ENCODE data around the gene WDR74. TPM values are rescaled to one million over a fixed set of nuclear protein-coding genes. Genes with fewer than 3 reads are reported as not detected.

The WDR74 gene
- total RNA-seq, 1 experiment from 2014 or later = 110 TPM

DNA sequence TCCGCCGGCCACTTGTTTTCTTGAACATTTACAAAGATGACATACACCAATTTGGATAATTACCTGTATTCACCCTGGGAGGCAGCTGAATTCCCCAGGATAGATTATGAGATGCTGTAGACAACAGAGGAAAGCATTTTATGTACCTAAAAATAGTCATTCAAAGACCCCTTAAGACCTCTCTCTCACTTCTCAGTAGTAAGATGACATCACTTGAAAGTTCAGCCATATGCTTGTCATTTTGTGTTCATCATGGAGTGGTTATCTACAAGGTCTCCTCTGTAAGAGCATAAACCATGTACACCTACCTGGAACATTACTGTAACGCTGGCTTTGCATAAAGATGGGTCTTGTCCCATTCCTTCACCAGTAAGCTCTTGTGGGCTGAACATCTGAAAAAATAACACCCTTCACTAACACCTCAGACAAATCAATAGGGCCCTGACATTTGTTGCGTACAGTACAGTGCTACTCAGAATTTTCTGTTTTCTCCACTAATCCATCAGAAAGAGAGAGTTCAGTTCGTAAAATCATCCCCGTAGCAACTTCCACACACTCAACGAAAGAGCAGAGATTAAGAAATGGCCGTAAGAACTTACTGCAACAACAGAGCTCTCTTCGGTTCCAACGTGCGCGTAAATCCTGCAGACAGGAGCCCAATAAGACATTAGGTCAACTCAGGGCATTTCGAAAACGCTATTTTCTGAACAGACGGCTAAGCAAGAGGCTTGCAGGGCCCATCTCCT lies 15.6 kb upstream of the WDR74 start (continued):
- TF ChIP-seq E2F4 (CRISPR knock-in tag; IDR thresholded peaks at IDR 0.05; ENCODE audit: borderline replicate concordance, low read depth) (no peak), NFATC4 (CRISPR knock-in tag; IDR thresholded peaks at IDR 0.05) (peak; percentile 11; the same call in 1 of the 2 replicates), ZNF263 (CRISPR knock-in tag; IDR thresholded peaks at IDR 0.05; ENCODE audit: low read depth) (no peak)

DNA sequence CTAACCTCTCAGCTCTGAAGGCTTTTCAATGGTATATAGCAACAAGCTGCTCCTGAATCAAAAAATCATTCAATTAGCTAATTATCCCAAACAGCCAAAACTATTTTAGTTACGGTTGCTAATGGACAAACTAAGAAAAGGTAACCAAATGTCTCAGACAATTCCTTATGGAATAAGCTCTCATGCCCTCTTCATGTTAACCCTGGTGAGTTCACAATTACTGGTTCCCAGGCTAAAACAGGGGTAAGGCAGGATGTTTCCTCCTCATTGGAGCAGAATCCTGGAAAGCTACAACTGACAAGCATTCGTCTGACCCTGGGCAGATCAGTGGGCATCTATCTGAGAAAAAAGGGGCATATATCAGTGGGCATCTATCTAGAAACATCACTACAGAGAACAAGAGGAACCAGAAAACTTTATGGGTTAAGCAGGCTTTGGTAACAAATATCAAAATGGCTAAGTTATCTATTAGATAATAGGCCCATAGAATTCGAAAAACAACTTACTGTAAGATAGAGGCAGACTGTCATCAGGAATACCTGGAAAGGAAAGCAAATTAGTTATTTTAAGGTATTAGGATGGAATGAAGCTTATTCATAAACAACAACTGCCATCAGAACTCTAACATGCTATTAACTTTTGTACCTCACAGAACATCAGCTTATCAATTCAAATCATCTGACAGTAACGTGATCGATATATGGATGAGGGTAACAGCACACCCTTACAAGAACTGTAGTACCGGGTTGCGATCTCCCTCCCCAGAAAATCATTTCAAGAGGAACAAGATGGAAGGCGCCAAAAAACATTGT lies 14.8 kb upstream of the WDR74 start:
- TF ChIP-seq KAT7 (CRISPR knock-in tag; IDR thresholded peaks at IDR 0.05; ENCODE audit: borderline replicate concordance) (no peak), RELA (CRISPR knock-in tag; IDR thresholded peaks at IDR 0.05; ENCODE audit: borderline replicate concordance) (no peak), ZBTB21 (CRISPR knock-in tag; IDR thresholded peaks at IDR 0.05; ENCODE audit: borderline replicate concordance) (no peak), CREM (CRISPR knock-in tag; IDR thresholded peaks at IDR 0.05) (no peak), ERG (CRISPR knock-in tag; IDR thresholded peaks at IDR 0.05) (no peak; the same call in 1 of the 2 replicates), ZNF219 (CRISPR knock-in tag; IDR thresholded peaks at IDR 0.05; ENCODE audit: borderline replicate concordance) (no peak), ZNF671 (CRISPR knock-in tag; IDR thresholded peaks at IDR 0.05) (peak; percentile 69; the same call in 1 of the 2 replicates), E2F4 (CRISPR knock-in tag; IDR thresholded peaks at IDR 0.05; ENCODE audit: borderline replicate concordance, low read depth) (no peak), ESRRA (CRISPR knock-in tag; IDR thresholded peaks at IDR 0.05; ENCODE audit: borderline replicate concordance) (no peak), NFE2L1 (CRISPR knock-in tag; IDR thresholded peaks at IDR 0.05) (0 out of 2 replicates have a peak, but pooled peaks have one; percentile 1), ZNF416 (CRISPR knock-in tag; IDR thresholded peaks at IDR 0.05) (no peak)
- TF ChIP-seq, protein P1, sequence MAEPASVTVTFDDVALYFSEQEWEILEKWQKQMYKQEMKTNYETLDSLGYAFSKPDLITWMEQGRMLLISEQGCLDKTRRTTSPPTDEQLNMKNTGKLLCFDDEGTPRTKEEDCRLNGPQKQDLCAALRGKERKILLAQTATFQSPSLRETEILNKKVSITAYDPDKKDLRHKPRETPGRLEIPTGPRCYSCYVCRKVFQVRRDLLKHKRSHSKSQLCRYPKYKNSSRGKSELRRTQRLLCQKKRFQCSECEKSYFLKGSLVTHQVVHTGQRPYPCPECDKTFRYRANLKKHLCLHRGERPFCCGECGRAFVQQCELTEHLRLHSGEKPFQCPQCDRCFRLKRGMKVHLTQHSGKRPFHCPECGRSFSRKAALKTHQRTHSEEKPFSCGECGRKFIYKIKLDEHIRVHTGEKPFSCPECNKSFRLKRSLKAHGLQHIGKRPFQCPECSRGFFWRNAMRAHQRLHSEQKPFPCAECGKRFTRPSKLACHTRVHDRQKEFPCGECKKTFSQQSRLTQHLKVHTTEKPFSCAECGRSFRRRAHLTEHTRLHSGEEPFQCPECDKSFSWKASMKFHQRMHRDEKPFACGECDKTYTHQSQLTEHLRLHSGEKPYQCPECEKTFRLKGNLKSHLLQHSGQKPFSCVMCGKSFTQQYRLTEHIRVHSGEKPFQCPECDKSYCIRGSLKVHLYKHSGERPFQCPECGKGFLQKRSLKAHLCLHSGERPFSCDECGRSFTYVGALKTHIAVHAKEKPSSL (CRISPR knock-in tag; conservative IDR thresholded peaks at IDR 0.05) = 0 out of 2 replicates have a peak, but pooled peaks have one; percentile 14
- TF ChIP-seq, protein P2, sequence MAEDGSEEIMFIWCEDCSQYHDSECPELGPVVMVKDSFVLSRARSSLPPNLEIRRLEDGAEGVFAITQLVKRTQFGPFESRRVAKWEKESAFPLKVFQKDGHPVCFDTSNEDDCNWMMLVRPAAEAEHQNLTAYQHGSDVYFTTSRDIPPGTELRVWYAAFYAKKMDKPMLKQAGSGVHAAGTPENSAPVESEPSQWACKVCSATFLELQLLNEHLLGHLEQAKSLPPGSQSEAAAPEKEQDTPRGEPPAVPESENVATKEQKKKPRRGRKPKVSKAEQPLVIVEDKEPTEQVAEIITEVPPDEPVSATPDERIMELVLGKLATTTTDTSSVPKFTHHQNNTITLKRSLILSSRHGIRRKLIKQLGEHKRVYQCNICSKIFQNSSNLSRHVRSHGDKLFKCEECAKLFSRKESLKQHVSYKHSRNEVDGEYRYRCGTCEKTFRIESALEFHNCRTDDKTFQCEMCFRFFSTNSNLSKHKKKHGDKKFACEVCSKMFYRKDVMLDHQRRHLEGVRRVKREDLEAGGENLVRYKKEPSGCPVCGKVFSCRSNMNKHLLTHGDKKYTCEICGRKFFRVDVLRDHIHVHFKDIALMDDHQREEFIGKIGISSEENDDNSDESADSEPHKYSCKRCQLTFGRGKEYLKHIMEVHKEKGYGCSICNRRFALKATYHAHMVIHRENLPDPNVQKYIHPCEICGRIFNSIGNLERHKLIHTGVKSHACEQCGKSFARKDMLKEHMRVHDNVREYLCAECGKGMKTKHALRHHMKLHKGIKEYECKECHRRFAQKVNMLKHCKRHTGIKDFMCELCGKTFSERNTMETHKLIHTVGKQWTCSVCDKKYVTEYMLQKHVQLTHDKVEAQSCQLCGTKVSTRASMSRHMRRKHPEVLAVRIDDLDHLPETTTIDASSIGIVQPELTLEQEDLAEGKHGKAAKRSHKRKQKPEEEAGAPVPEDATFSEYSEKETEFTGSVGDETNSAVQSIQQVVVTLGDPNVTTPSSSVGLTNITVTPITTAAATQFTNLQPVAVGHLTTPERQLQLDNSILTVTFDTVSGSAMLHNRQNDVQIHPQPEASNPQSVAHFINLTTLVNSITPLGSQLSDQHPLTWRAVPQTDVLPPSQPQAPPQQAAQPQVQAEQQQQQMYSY (CRISPR knock-in tag; IDR thresholded peaks at IDR 0.05) = no peak
- TF ChIP-seq, protein P3, sequence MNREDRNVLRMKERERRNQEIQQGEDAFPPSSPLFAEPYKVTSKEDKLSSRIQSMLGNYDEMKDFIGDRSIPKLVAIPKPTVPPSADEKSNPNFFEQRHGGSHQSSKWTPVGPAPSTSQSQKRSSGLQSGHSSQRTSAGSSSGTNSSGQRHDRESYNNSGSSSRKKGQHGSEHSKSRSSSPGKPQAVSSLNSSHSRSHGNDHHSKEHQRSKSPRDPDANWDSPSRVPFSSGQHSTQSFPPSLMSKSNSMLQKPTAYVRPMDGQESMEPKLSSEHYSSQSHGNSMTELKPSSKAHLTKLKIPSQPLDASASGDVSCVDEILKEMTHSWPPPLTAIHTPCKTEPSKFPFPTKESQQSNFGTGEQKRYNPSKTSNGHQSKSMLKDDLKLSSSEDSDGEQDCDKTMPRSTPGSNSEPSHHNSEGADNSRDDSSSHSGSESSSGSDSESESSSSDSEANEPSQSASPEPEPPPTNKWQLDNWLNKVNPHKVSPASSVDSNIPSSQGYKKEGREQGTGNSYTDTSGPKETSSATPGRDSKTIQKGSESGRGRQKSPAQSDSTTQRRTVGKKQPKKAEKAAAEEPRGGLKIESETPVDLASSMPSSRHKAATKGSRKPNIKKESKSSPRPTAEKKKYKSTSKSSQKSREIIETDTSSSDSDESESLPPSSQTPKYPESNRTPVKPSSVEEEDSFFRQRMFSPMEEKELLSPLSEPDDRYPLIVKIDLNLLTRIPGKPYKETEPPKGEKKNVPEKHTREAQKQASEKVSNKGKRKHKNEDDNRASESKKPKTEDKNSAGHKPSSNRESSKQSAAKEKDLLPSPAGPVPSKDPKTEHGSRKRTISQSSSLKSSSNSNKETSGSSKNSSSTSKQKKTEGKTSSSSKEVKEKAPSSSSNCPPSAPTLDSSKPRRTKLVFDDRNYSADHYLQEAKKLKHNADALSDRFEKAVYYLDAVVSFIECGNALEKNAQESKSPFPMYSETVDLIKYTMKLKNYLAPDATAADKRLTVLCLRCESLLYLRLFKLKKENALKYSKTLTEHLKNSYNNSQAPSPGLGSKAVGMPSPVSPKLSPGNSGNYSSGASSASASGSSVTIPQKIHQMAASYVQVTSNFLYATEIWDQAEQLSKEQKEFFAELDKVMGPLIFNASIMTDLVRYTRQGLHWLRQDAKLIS (CRISPR knock-in tag; IDR thresholded peaks at IDR 0.05; ENCODE audit: borderline replicate concordance) = no peak
- no peak for ATAC-seq
- H3K9me3 Mint-ChIP-seq = no peaks in the 10 kb centered on the region
- no peak for DNase-seq (ENCODE audit: low spot score)
- H3K36me3 Mint-ChIP-seq = peaks cover 49% of the 10 kb centered on the region
- peak overlapping the region; percentile 95 for H3K27ac Mint-ChIP-seq
- CTCF ChIA-PET = no interaction called here
- peak overlapping the region; percentile 99 for H3K4me3 Mint-ChIP-seq
- H3K4me1 Mint-ChIP-seq = peaks cover 48% of the 10 kb centered on the region
- POLR2A ChIA-PET = interaction anchor here (0.7 to 5.4 kb wide), 7 partner anchors 11 to 68 kb away, joined by 3 to 83 read pairs (median 4); partner anchors contain the start of genes SLC3A2, STX5 and WDR74
- 0 out of 2 replicates have a peak, but pooled peaks cover 4% of the 10 kb centered on the region for H3K27me3 Mint-ChIP-seq (ENCODE audit: low read depth)

Data from WTC11 (cell line).